ENCODE data around the gene TNFRSF11A.

DNA sequence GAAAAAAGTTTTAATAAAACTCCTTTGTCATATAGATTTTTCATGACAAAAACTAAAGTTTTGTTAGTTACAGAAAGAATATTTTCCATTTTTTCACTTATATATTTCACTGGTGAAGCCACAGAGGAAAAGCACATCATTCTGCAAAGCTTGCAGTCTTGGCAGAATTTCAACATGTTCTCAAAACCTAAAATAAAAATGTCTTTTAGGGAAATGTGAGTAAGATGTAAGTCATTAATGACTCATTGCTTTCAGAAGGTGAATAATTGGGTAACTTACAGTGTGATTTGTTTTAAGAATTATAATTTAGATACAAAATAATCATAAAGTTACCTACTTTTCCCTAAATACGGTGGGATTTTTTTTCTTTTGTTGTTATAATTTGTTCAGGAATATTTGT, 43.4 kb upstream of the TNFRSF11A start:
- TF ChIP-seq, protein P1, sequence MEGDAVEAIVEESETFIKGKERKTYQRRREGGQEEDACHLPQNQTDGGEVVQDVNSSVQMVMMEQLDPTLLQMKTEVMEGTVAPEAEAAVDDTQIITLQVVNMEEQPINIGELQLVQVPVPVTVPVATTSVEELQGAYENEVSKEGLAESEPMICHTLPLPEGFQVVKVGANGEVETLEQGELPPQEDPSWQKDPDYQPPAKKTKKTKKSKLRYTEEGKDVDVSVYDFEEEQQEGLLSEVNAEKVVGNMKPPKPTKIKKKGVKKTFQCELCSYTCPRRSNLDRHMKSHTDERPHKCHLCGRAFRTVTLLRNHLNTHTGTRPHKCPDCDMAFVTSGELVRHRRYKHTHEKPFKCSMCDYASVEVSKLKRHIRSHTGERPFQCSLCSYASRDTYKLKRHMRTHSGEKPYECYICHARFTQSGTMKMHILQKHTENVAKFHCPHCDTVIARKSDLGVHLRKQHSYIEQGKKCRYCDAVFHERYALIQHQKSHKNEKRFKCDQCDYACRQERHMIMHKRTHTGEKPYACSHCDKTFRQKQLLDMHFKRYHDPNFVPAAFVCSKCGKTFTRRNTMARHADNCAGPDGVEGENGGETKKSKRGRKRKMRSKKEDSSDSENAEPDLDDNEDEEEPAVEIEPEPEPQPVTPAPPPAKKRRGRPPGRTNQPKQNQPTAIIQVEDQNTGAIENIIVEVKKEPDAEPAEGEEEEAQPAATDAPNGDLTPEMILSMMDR (IDR thresholded peaks at IDR 0.05; ENCODE audit: low read depth, low read length), result no peak
- TF ChIP-seq EZH2phosphoT487 (IDR thresholded peaks at IDR 0.05; ENCODE audit: low read depth), result no peak

All from OCI-LY3 (cell line).